NCI-H82 treated with DMSO at 0.1 percent for 48 hours (cell line): Measurements from ENCODE around the gene UBAC1.
"Not testable (repeated sequence)": the region's sequence is repeated elsewhere in the genome, so short reads cannot be mapped to it uniquely, and the experiment has no call there.

Source experiments
- DNase-seq: peaks from one replicate; lab custom pipeline; 2025; ENCODE audit not compliant: unreplicated experiment; lab: John Stamatoyannopoulos, UW

Gene UBAC1

DNA sequence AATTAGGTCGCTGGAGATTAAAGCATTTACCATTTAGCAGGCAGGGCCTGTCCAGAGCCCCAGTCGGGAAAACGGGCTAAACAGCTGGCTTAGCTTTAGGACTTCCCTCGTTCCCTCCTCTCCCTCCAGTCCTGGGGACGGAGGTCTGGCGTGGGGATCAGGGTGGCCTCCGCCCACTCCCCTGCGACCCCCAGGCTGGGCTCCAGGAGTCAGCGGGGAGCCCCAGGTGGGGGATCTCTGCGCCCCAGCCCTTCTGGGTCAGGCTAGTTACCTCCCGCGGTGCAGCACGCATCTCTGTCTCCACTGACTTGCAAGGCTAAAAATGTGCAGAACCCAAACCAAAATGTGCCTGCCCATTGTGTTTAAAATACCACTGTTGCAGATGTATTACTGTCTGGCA is 37.7 kb downstream of the UBAC1 start:
- no peak for DNase-seq

DNA sequence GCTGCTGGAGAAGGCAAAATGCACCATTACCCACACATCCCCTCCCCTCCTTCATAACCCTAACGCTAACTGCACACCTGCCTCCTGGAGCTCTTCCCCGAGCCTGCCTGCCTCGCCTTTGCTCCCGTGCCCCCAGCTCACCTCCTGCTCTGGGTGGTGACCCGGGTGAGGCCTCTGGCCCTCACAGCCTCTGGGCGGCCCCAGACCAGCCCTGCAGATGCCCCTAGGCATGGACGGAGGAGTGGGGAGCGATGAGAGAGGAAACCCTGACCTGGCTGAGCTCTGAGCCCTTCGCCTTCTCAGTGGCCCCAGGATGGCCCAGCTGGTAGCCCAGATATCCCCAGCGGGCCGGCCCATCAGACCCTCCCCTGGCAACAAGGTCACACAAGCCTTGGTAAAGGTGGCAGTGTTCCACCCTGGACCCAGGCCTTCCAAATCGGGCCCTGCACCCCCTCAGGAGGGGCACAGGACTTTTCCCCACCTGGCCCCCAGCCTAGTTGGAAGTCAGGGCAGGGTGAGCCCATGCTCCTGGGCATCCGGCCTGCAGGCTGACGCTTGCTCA is 39.3 kb downstream of the UBAC1 start:
- no peak for DNase-seq

DNA sequence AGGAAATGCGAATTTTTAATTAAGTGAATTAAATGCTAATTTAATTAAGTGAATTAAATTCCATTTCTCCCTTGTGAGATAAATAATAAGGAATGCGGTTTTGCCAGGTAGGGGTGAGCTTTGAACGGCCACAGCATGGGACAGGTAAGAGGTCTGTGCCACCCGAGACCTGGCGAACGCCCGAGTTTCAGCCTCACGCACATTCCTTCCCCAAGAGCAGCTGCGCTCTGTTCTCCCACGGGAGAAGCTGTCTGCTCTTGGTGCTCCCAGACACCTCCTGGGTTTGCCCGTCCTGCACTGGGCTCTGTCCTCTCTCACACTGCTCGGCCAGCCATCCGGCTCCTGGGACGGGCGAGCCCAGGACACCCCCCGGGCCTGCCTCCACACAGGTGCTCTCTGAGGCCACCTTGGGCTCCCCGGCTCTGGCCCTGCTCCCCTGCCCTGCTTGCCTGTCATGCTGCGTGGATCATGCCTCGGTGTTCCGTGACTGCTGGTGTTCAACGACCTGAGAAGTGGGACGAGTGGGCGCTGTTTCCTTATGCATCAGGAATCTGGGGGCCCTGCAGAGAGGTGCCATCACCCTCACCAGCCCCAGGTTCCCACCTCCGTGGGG is 40.1 kb downstream of the UBAC1 start:
- no peak for DNase-seq

DNA sequence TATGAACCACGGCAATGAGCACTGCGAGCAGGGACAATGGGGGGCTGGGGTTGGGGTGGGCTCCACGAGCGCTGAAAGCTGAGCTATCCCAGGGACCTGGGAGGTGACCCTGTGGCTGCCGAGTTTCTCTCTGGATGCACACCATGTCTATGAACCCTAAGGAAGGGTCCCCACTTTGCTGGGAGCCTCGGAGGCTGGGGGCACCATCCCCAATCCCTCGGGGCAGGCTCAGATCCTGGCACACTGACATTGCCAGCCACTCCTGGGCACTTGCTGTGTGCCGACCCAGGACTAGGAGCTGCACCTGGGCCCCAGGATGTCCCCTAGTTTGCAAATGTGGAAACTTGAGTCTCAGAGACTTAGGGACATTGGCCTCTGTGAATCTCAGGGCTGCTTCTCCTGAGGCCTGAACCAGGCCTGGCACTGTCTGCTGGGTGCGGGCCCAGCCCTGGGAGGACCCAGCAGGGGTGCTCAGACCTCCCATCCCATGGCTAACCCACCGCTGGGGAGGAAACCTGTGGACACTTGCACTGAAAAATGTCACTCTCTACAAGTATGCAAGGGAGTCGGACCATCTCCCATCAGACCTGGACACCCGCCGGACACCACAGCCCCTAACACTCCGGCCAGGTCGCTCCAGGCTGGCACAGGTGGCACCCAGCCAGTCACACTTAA is 40.8 kb downstream of the UBAC1 start:
- no peak for DNase-seq

DNA sequence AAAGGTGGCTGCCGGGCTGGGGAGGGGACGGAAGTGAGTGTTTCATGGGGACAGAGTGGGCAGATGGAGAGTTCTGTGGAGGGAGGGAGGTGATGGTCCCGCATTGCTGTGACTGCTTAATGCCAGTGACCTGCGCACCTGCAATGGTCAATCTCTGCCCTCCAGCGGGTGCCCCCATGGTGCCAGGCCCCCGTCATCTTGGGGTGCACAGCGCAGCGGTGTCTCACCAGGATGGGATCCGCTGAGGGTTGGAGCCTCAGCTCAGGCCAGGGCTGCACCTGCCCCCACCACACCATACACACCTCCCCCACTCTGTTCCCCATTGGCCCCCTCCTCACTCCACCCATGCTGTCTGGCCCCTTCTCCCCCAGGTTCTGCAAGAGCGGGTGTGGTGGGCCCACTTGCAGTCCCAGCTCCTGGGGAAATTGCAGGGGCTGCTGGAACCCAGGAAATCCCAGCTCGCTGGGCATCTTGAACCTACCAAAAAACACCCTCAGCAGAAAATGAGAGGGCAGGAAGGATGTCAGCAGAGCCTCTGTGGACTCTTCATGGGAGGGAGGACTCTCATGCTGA is 41.8 kb downstream of the UBAC1 start:
- no peak for DNase-seq

DNA sequence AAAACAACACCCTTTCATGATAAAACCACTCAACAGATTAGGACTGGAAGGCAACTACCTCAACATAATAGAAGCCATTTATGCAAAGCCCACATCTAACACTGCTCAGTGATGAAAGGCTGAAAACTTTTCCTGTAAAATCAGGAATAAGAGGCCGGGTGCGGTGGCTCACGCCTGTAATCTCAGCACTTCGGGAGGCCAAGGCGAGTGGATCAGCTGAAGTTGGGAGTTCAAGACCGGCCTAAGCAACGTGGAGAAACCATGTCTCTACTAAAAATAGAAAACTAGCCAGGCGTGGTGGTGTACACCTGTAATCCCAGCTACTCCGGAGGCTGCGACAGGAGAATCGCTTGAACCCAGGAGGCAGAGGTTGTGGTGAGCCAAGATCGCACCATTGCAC is 44.9 kb downstream of the UBAC1 start:
- not testable (repeated sequence) for DNase-seq

DNA sequence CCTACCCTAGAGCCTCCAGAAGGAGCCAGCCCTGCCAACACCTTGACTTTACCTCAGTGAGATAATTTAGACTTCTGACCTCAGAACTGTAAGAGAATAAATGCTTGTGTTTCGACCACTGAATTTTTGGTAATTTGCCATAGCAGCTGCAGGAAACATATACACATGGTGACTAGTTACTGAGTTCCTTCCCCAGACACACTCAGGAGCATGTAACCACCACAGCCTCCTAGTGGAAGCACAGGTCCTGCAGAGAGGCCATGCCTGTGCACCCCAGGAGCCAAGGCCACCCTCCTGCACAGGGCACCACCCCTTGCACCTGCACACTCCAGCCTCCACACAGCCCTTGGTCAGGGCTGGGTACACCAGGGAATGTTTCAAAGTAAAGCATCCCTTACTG is 46.3 kb downstream of the UBAC1 start:
- no peak for DNase-seq

DNA sequence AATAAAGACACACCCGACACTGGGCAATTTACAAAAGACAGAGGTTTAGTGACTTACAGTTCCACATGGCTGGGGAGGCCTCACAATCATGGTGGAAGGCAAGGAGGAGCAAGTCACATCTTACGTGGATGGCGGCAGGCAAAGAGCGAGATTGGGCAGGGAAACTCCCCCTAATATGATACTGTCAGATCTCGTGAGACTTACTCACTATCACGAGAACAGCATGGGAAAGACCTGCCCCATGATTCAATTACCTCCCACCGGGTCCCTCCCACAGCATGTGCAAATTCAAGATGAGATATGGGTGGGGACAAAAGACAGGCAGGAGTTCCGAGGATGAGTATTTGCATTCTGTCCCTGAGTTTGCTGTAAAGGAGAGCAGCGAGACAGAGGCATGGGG is 49.9 kb downstream of the UBAC1 start:
- DNase-seq = not testable (repeated sequence)

DNA sequence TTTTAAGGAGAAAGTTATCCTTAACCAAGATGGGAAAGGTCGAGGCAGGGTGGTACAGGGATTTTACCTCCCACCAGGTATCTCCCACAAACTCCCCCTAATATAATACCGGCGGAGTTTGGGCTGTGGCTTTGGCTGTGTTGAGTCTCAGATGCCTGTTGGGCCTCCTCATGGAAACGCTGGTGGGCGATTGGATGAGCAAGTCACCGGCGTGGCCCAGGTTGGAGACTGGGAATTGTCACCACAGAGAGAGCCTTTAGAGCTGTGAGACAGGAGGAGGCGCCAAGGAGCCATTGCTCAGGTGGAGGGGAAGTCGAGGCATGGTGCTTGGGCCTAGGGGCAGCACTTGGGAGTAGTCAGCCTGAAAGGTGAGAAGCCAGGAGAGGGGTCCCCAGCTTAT is 50.4 kb downstream of the UBAC1 start:
- DNase-seq = no peak

DNA sequence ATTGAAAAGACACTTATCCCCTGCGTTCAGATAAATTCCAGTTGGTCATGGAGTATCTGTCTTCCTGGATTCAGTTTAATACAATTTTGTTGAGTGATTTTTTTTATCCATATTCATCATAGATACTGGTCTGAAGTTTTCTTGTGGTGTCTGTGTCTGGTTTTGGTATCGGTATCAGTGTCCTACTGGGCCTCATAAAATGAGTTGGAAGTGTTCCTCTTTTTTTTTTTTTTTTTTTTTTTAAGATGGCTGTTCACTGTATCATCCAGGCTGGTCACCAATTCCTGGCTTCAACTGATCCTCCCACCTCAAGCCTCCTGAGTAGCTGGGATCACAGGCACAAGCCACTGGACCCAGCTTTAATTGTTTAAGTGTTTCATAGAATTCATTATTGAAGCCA is 51.0 kb downstream of the UBAC1 start:
- no peak for DNase-seq

DNA sequence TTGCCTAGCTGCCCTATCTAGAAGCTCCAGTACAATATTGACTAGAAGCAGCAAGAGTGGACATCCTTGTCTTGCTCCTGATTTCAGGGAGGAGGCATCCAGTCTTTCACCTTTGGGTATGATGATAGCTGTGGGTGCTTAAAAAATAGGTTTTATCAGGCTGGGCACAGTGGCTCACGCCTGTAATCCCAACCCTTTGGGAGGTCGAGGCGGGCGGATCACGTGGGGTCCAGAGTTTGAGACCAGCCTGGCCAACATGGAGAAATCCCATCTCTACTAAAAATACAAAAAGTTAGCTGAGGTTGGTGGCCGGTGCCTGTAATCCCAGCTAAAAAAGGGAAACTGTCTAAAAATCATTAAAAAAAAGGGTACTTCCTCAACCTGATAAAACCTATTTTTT is 51.8 kb downstream of the UBAC1 start:
- no peak for DNase-seq

DNA sequence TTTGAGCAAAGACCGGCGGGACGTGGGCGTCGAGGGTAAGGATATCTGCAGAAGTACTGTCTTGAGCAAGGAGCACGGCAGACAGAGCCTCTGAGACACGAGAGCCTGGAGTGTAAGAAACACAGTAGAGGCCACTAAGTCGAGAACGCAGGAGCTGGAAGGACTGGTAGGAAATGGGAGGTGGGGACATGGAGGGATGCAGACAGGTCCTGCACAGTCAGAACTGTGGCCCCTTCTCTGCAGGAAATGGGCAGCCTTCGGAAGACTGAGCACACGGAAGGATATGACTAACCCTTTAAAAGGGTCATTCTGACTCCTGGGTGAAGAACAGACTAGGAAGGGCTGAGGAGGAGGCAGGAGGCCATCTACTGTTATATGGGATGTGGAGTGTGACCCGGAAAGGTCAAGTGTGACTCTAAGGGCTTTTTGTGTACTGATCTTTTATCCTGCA is 52.4 kb downstream of the UBAC1 start:
- DNase-seq = no peak

DNA sequence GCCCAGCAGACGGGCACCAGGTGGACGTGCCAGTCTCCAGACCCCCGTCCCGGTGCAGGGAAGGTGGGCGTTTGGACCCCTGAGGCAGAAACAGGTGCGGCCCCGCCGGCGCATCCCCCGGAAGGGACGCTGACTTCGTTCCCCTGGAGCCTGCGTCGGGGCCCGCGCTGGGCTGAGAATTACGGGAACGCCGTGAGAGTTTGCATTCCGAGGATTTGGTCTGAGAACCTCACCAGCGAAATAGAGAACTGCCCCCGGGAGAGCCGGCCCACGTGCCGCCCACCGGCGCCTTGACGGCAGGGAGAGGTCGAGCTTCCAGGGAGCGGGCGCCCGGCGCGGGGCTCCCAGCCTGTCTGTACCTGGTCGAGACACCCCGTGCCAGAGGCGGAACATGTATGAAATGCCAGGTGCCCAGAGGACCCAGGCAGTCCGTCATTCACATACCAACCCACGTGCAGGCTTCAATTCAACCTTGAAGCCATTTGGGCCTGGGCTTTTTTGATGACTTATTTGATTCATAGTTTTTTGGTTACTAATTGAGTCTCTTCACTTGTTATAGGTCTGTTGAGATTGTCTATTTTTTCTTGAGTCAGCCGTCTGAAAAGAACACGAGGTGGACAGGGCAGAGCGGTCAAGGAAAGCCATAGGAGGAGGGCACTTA is 53.0 kb downstream of the UBAC1 start:
- DNase-seq = no peak

DNA sequence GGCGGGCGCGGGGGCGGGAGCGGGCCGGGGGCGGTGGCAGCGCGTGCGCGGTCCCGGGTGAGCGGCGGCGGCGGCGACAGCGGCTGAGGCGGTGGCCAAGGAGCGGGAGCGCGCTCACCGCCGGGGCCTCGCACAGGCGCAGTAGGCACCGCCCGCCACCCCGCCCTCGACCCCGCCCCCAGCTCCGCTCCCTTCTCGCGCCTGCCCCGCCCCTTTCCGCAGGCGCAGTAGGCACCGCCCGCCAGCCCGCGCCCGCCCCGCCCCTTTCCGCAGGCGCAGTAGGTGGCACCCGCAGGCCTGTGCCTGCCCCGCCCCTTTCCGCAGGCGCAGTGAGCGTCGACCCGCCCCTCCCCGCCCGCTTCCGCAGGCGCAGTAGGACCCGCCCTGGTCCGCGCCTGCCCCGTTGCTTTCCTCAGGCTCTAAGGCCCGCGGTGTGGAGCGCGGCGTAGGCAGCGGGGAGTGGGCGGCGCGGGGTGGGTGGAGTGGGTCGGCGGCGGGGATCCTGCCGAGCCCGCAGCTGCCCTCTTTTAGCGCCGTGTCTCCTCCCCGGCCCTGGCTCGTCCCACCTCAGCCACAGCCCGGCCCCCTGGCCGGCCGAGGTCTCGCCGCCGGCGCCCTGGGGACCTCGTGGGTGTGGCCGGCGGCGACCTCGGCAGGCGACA is 53.6 kb downstream of the UBAC1 start, which contains the start of gene CAMSAP1:
Gene CAMSAP1, minus strand, starts transcription at position 116 of the 662 bp plus-strand sequence. CDS start 387 bp downstream, outside the sequence.
- DNase-seq = peak; percentile 80

DNA sequence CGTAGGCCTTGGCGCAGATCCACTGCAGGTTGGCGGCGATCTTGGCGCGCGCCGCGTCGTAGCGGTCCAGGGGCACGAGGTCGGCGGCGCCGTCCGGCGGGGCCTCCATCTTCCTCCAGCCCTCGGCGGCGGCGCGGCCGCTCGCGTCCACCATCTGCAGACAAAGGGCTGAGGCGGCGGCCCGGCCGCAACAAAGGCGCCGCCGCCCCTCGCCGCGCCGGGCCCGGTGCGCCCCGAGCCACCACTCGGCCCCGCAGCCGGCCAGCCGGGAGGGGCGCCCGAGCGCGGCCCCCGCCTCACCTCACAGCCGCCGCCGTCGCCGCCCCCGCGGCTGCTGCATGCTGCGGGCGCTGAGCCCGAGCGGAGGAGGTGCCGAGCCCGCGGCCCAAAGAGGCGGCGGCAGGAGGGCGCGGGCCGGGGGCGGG is 54.2 kb downstream of the UBAC1 start:
- DNase-seq = no peak

DNA sequence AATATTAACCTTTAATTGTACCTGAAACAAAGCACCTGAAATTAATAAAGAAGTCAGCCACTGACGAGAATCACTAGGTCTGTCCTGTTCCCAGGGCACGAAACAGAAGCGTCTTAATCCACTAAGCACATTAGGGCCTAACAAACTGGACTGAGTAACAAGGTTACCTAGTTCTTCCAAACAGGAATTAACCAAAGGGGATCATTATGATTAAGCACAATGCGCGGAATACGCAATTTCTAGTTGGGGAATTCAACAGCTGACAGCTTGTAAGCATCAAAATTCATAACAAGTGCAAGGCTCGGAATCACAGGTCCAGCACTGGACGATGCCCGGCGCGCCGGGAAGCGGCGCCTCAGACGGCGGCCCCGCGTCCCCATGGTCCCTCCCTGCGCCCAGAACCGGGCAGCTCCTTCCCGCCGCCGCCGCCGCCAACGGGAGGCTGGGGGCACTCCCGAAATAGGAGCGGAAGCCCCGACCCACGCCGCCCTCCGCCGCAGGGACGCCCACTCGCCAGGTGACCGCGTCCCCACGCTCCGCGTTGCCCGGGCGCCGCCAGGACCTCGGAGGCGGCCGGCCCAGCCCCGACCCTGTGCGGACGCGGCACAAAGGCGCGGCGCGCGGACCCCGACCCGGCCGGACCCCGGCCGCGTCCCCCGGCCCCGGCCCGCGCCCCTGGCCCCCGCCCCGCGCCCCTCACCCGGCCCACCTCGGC is 54.7 kb downstream of the UBAC1 start:
- DNase-seq = peak; percentile 78

DNA sequence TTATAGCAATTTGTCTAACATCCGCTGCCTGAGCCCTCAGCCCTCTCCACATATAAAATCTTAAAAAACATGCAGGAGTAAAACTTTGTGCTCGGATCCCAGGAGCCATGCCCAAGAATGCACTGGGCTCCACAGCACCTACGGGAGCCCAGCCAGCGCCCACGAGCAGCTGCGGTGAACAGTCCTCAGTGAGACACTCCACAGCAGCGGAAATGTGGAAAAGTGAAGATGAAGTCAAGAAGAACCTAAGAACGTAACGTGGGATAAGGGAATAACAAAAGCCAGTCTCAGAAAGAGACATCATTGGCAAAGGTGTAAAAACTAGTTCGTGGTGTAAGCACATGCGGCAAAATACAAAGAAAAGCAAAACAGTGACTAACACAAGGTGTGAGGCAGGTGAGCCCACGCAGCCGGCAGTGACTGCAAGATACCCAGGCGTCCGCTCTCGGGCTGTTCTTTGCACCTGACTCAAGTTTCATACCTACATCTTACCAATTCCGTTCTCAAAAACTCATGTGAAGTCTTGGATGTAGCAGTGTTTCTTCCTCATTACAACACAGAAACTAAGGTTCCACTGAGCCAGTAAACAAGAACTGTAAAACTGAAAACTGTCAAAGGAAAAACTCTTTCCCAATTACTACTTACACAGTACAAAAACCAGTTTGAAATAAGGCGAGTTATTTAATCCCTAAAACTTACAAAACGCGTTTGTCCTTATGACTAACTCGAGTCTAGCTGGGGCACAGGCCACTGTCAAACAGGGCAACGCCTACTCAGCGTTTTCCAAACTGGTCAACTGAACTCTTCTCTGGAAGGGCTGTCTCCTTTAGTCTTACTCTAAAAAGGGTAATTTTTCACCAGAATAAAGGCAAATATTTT is 55.6 kb downstream of the UBAC1 start:
- DNase-seq = no peak

DNA sequence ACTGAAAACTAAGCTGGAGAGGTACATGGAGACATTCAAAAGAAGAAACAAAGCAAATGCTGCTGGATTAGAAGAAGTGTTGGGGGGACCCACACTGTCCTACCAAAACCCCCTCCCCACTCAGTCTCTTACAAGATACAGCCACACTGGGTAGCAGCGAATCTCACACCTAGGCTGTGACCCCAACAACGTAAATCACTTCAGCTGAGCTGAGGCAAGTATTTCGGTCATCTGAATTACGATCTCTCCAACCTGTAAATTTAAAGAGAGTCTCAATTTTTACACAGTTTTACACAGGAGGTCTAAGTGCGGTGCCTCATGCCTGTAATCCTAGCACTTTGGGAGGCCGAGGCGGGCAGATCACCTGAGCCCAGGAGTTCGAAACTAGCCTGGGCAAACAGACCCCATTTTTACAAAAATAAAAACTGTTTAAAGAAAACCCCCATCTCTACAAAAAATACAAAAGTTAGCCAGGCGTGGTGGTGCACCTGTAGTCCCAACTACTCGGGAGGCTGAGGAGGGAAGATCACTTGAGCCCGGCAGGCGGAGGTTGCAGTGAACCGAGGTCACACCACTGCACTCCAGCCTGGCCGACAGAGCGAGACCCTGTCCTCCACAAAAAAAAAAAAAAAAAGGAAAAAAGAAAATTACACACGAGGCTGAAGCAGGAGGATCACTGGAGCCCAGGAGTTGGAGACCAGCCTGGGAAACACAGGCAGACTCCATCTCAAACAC is 57.2 kb downstream of the UBAC1 start:
- no peak for DNase-seq

DNA sequence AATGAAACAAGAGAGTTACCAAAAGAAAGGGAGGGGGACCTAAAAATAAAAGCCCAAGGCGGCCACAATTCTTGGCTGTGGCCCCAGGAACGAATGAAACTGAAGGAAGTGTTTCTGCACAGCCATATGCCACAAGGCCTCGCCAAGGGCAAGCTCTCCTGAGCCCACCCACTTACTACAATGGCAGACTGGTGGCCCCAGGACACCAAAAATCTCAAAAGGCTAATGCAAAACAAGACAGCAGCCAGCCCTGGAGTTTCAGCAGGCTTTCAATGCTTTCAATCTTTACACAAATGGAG is 57.9 kb downstream of the UBAC1 start:
- no peak for DNase-seq
